ENCODE data around the gene AFF3.

DNA sequence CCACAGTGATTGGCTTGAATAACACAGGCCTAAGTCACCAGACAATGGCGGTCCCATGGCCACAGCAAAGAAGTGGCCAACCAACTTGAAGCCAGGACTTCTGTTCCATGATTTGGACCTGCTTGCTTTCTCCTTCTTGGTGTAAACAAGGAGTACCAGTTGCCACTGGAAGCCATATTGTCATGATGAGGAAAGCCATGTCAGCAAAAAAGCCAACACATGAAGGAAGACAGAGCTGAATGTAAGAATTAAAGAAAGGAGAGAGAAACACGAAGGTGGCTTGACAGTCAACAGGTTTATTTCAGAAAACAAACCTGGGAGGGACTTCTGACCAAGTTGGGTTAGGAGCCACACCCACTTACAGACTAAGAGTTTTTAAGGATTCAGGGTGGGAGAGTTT is 620.2 kb downstream of the AFF3 start:
- TF ChIP-seq ZKSCAN8 (CRISPR knock-in tag; IDR thresholded peaks at IDR 0.05; ENCODE audit: borderline replicate concordance) = no peak
- TF ChIP-seq ZNF235 (CRISPR knock-in tag; IDR thresholded peaks at IDR 0.05; ENCODE audit: borderline replicate concordance) = no peak
- TF ChIP-seq EZH2 (conservative IDR thresholded peaks at IDR 0.05; ENCODE audit: low read depth, low read length) = no peak
- TF ChIP-seq, protein P1, sequence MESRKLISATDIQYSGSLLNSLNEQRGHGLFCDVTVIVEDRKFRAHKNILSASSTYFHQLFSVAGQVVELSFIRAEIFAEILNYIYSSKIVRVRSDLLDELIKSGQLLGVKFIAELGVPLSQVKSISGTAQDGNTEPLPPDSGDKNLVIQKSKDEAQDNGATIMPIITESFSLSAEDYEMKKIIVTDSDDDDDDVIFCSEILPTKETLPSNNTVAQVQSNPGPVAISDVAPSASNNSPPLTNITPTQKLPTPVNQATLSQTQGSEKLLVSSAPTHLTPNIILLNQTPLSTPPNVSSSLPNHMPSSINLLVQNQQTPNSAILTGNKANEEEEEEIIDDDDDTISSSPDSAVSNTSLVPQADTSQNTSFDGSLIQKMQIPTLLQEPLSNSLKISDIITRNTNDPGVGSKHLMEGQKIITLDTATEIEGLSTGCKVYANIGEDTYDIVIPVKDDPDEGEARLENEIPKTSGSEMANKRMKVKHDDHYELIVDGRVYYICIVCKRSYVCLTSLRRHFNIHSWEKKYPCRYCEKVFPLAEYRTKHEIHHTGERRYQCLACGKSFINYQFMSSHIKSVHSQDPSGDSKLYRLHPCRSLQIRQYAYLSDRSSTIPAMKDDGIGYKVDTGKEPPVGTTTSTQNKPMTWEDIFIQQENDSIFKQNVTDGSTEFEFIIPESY (CRISPR knock-in tag; IDR thresholded peaks at IDR 0.05) = no peak
- TF ChIP-seq MIER3 (CRISPR knock-in tag; IDR thresholded peaks at IDR 0.05; ENCODE audit: borderline replicate concordance) = no peak
- no peak for TF ChIP-seq ZNF747 (CRISPR knock-in tag; IDR thresholded peaks at IDR 0.05; ENCODE audit: borderline replicate concordance)
- TF ChIP-seq ZNF780A (CRISPR knock-in tag; IDR thresholded peaks at IDR 0.05) = no peak

Measured in HepG2 (cell line).